AG09319 (cell line): ENCODE measurements around the gene STOX2.

Experiments
- DNase-seq: peaks from one replicate; pipeline ENCODE4 v3.0.0-alpha.2; 2010; ENCODE audit warnings: low read depth; ENCODE audit errors: extremely low read depth
- TF ChIP-seq, protein P1 (sequence below): IDR thresholded peaks from 2 replicates; pipeline ENCODE4 v1.5.1; 2011; ENCODE audit warnings: low read depth, mild to moderate bottlenecking, inconsistent platforms, low read length, moderate library complexity

The STOX2 gene

DNA sequence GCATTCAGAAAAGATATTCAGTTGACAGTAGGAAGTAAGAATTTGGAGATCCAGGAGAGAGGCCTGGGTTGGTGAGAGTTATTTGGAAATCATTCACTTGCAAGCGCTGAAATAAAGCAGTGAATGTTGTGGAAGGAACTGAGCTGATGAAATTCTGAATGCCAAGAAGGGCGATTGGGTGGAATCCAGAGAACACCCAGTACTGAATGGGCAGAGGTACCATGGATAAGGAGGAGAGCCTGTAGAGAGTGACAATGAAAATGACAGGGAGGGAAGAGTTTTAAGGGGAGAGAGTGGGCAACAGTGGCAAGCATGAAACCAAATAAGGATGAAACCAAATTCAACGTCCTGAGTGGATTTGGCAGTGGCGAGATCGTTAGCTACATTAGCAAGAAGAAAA, 6.7 kb upstream of the STOX2 start:
- TF ChIP-seq, protein P1, sequence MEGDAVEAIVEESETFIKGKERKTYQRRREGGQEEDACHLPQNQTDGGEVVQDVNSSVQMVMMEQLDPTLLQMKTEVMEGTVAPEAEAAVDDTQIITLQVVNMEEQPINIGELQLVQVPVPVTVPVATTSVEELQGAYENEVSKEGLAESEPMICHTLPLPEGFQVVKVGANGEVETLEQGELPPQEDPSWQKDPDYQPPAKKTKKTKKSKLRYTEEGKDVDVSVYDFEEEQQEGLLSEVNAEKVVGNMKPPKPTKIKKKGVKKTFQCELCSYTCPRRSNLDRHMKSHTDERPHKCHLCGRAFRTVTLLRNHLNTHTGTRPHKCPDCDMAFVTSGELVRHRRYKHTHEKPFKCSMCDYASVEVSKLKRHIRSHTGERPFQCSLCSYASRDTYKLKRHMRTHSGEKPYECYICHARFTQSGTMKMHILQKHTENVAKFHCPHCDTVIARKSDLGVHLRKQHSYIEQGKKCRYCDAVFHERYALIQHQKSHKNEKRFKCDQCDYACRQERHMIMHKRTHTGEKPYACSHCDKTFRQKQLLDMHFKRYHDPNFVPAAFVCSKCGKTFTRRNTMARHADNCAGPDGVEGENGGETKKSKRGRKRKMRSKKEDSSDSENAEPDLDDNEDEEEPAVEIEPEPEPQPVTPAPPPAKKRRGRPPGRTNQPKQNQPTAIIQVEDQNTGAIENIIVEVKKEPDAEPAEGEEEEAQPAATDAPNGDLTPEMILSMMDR = no peak
- no peak for DNase-seq

DNA sequence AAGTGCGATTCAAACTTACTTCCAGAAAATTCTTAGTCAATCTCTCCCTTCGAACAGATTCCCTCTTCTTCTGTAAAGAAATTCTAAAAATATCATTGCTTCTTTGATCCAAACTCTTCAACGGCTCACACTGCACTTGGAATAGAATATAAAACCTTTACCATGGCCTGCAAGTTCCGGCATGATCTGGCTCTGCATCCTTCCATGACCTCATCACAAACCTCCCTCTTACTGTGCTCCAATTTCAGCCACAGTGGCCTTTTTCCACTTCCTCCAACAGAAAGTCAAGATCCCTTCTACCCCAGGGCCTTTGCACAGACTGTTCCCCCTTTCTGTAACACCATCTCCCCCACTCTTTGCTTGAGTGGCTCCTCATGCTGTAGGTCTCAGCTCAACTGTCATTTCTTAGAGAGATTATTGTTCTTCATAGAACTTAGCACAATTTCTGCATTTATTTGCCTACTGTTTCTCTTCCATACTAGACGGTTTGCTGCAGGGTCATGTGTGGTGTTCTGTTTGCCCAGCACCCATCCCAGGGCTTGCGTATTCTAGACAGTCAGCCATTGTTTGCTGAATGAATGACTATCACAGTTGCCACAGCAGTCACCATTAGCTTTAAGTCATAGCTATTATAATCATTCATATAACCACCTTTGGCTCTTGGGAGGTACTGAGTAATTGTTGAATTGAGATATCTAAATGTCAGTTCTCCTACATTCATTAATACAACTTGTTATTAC, 1.9 kb upstream of the STOX2 start:
- TF ChIP-seq, protein P1 = no peak
- DNase-seq = no peak

DNA sequence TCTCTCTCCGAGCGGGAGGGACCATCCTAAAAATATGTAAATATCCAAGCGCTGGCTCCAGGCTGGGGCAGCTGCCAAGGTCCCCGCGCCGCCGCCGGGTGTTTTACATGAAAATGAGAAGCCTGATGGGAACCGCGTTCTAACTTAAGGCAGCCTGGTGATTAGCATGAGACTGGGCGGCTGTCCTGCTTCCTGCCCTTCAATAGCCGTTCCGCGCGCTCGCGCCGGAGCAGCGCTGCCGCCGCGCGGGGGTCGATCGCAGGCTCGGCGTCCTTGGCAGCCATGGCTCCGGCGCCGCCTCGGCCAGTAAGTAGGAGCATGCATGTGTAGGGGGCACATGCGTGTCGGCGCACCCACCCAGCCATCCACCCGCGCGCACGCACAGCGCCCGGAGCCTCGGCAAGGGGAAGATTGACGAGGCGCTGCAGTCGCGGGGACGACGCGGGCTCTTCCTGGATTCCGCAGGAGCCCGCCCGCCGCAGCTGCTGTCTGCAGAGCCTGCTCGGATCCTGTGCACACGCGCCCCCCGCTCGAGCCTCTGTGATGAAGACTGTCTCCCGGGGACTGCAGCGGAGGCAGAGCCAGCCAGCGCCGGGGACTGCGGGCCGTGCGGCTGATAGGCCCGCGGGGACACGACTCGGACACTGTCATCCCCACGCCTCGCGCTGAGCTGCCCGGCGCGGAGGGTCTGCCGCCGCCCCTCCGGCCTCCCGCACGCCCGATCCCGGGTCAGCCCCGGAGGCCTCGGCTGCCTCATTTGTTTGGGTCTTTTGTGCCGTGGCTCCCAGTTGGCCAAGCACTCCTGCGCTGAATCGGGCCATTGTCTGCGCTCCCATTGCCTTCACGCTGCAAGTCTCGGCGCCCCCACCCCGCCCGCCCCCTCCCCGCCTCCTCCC, 734 bp downstream of the STOX2 start:
- TF ChIP-seq, protein P1 = no peak
- DNase-seq = no peak

DNA sequence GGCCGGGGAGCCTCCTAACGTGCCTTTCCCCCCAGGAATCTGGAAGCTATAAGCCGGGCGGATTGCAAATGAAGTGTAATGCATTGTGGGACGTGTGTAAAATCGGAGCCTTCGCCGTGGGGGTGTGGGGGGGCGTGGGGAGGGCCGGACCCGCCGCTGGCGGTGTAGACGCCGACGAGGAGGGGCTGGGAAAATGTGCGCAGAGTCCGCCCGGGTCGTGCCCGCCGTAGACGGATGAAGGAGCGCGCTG, 1.3 kb downstream of the STOX2 start:
- TF ChIP-seq, protein P1 = no peak
- DNase-seq = no peak

DNA sequence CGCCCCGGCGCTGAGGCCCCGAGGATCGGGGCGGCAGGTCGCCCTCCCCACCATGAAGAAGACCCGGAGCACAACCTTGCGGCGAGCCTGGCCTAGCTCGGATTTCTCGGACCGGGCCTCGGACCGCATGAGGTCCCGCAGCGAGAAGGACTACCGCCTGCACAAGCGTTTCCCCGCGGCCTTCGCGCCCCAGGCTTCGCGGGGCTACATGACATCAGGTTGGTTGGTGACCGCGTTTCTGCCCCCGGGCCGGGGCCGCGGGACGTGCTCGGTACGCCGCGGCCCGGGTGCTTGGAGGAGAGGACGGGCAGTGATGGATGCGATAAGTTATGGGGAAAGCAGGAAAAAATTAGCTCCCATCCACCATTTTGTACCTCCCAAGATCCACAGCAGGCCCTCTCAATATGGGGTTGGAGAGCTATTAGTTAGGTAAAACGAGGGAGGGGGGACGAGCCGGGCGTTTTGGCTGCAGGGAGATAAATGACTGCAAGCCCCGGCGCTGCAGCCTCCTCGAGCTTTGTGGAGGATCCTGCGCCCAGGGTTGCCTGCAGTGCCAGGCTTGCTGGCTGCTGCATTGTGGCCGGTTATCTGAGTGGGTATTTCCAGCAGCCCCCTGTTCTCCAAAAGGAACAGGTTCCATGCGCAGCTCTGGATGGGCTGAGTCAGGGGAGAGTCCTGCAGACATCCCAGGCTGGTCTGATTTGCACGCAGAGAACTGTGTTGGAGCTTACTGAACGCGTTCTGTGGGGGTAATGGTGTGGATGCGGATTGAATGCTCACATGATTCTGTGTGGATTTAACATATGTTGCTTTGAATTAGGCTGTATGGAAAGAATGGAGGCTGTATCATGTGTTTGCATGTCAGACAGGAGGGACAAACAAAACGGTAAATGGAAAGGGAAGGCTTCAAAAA, 1.9 kb downstream of the STOX2 start:
- DNase-seq = no peak
- TF ChIP-seq, protein P1 = no peak

DNA sequence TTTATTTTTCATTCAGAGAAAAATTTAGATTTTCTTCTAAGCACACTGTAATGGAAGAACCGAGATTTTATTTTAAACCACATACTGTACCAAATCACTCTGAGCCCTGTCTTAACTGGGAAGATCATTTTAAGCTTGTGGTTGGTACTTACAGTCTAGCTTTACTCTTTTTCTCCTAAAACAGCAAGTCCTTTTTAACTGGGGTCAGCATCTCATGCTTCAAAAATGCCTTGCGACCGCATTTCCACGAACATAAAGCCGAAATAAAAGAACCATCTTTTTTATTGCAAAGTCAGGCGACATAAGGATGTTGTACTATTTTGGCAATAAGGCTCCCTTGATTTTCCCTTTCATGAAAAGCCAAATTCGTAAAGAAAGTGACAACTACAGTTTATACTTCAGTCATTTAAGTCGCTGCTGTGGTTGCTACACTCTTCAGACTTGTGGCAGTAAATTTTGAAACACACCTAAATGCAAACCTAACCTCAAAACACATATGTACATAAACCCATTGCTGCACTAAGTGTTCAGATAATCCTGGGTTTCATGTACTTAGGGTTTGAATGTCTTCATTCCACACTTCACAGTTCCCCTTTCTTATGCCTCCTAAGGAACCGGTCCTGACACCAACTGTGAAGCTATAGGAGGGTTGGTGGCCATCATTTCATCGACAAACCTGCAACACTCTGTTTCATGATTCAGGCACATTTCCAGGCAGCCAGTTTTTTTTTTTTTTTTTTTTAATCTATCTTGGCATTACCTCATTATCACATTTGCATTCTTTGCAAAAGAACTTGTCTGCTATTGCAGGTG, 3.0 kb downstream of the STOX2 start:
- TF ChIP-seq, protein P1 = no peak
- DNase-seq = no peak
